HG03097 (cell line): Measurements from ENCODE around the gene ARR3.
A peak's percentile ranks its signal among the peaks of the same experiment; 100 is the strongest.
"Not testable (repeated sequence)": the region's sequence is repeated elsewhere in the genome, so short reads cannot be mapped to it uniquely, and the experiment has no call there.

Experiments
- ATAC-seq: cut with Tn5 transposase; IDR thresholded peaks from one replicate; pipeline ENCODE4 v1.9.1; 2021; ENCODE audit not compliant: unreplicated experiment, low FRiP score

ARR3 gene

DNA sequence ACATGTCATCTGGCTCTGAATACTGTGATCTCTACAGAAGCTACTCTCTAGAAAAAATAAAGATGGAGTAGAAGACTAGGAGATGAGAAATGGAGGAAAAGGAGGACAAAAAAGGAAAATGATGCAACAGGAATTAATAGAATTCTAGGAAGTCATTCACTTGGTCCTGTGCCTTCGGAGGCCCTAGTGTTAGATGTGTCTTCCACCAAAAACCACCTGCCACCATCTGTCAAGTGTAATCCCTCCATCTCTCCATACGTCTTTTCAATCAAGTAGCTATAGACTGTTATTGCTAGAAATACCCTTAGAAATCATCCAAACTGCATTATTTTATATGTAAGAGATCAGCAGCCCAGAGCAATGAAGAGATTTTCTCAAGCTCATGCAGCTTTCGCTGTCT, 10.9 kb downstream of the ARR3 start:
- no peak for ATAC-seq

DNA sequence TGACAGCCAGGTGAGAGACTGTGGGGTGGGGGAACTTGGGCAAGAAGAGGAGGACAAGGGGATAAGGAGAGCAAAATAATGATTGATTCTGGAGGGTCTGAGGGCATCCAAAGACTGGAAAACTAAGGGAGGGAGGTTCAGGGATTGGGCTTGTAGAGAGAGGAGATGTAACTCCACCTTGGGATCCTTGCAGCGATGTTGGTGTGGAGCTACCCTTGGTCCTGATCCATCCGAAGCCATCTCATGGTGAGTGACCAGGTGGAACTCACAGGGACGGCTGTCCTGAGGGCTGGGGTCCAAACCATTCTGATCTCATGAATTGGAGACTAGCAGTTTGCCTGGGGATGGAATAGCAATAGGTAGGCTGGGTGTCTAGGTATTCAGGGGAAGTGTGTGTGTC, 12.4 kb downstream of the ARR3 start:
- no peak for ATAC-seq

DNA sequence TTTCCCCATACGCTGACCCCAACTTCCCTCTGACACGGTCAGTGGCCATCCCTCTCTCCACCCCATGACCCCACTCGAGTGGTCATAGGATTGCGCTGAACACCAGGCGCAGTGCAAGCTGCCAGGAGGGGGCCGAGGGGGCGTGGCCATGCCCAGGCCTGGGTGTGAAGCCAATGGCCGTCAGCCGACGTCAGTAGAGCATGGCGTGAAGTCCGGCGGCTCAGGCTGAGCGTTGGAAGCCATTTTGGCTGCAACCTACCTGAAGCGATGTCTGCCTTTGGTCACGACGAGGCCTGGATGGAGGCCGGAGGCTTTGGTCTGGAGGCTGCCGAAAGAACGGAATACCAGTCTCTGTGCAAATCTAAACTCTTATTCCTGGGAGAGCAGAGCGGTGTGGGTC, 13.8 kb downstream of the ARR3 start, which contains the start of gene RAB41:
TSS of gene RAB41 (plus strand) at position 222 of the 400 bp plus-strand sequence. CDS start at position 268, 46 bp downstream.
- ATAC-seq: no peak

DNA sequence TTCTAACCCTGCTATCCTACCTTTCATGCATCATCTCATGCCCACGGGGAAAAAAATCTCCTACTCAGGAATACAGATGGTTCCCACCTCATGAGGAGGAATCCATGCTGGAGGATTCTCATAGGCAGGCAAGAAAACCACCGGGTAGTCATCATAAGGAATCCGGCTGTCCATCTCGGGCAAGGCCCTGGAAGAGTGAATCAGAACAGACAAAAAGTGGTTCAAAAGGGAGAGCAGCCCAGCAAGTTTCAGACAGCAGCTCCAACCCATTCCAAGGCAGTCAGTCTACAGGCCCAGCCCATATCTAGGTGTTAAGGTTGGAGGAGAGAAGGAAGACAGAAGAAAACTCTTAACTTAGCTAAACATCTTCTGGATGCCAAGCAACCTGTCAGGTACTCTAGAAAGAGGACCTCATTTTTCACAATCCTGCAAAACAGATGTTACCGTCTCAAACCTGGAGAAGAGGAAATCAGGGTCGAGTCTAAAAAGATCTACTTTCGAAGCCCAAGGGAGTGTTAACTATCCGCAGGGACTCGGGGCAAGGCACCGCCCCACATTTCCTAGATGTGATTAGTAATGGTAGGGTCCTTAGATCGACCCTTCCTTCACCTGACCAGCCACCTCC, 21.1 kb downstream of the ARR3 start:
- ATAC-seq: no peak

DNA sequence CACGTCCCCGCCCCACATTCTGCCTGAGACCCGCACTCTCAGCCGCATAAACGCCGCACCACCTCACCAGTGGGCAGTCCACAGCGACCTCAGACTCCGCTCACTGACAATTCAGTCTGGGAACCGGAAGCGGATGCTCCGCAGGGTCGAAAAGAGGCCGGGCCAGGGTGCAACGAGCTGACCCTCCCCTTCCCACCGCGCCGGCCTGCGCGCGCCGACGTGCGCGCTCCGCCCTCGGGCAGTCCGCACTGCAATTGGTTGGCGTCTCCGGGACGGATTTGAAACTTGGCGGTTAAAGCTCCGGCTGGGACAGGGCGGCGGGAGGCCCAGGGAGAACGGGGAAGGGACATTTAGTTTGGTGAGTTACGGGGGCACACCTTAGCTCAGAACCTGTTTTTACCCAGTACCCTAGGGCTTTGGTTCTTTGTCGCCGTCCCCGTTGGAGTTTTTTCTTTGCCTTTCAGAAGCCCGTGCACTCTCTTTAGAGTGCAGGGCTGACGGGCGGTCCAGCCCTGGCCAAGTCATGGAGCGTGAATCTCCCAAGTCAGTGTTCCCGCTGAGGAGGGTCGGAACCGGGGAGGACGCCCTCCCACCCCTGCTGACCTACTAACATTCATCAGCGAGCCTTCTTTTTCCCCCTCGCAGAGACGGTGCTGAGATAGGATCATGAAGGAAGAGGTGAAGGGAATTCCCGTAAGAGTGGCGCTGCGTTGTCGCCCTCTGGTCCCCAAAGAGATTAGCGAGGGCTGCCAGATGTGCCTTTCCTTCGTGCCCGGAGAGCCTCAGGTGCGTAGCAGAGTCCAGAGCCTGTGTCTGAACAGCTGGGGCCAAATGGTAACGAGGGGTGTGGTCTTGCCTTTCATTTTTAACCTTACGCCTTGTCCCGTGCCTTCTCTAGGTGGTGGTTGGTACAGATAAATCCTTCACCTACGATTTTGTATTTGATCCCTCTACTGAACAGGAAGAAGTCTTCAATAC, 21.9 kb downstream of the ARR3 start, which contains the start of the genes KIF4A and PDZD11:
TSS of gene KIF4A (plus strand) at position 312 of the 978 bp plus-strand sequence. CDS start at position 667, 355 bp downstream.
TSS of gene PDZD11 (minus strand) at position 135 of the 978 bp plus-strand sequence. CDS start 586 bp downstream, outside the sequence.
- peak; percentile 92 for ATAC-seq

DNA sequence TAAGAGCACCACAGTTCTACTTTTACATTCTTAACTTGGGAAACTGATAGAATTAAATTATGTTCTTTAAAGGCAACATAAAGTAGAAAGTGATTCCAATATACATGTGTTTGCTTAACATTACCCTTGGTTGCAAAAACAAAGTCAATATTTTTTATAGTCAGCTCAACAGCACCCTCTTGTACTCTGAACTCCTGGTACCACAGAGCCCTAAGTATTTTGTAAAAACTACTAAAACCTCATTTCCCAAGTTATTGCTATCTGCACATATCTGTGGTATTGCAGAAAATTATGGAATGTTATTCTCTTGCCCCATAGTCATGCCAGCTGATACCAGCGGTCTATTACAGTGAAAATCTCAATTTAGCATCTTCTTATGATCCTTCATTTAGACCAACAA, 24.7 kb downstream of the ARR3 start:
- no peak for ATAC-seq

DNA sequence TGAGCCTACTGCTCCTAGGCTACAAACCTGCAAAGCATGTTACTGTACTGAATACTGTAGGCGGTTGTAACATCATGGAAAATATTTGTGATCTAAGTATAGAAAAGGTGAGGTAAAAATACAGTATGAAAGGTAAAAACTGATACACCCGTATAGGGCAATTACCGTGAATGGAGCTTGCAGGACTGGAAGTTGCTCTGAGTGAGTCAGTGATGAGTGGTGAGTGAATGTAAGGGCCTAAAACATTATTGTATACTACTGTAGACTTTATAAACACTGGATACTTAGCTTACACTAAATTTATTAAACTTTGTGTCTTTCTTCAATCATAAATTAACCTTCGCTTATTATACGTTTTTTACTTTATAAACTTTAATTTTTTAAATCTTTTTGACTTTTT, 25.5 kb downstream of the ARR3 start:
- ATAC-seq: no peak

DNA sequence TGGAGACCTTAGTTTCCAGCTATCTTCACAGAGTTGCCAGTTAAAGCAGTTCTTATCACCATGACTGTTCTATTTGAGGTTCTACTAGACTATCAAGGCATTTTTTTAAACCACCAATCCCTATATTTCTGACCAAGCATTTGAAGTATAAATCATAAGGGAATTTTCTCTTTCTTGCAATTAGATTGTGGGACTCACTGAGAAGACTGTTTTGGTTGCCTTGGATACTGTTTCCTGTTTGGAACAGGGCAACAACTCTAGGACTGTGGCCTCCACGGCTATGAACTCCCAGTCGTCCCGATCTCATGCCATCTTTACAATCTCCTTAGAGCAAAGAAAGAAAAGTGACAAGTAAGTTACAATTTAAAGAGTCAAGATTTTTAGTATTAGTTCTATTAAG, 33.6 kb downstream of the ARR3 start:
- no peak for ATAC-seq

DNA sequence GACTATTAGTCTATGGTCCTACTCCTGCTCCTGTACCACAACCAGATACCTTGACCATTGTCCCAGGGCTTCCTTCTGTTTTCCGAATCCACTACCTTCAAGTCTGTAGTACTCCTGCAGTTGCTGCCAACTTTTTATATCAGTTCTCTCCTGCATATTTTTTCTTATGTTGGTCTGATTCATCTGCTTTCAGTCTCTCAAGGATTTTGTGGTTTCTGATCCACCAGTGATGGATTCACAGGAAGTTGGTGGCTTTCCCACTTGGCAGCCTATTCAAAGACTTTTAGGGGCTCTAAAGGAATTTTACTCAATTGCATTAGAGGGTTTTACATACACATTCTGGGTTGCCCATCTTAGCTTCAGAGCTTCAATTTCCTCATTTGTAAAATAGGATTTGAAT, 45.4 kb downstream of the ARR3 start:
- ATAC-seq: no peak

DNA sequence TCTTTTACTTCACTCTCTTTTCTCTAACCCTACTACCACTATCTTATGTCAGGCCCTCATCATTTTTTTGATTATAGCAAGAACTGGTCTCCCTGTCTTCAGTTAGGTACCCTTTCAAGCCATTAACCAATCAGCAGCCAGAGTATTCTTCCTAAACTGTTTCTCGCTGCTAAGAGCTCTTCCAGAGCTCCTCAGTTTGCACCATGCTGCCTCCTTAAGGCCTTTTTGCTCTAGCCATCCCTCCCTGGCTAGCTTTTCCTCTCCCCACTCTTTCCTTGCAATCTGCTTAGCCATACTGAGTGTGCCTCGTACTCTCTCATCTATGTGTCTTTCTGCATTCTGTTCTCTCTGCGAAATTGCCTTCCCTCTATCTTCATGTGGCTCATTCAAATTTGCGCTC, 54.6 kb downstream of the ARR3 start:
- no peak for ATAC-seq

DNA sequence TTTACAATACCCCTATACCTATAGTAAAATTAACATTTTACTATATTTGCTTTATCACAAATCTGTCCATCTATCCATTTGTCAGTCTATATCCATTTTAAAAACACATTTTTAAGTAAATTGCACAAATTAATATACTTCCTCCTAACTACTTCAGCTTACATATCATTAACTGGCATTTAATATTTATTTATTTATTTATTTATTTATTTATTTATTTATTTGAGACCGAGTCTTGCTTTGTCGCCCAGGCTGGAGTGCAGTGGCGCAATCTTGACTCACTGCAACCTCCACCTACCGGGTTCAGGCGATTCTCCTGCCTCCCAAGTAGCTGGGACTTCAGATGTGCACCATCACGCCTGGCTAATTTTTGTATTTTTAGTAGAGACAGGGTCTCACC, 55.5 kb downstream of the ARR3 start:
- not testable (repeated sequence) for ATAC-seq

DNA sequence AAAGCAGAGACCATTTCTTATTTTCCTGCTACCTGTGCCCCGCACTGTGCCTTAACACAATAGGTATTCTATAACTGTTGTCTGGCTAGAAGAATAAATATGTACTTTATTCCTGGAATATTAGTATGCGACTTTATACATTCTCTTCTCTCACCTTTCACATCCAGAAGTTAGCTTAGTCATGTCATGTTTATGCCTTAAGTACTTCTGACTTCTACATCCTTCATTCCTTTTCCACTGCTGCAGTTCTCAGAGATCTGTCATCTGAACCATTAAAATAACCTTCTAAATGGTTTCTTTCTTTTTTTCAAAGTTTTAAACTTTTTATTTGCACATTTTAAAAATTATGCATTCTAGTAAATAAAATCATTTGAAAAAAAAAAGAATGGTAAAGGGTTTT, 56.2 kb downstream of the ARR3 start:
- no peak for ATAC-seq

DNA sequence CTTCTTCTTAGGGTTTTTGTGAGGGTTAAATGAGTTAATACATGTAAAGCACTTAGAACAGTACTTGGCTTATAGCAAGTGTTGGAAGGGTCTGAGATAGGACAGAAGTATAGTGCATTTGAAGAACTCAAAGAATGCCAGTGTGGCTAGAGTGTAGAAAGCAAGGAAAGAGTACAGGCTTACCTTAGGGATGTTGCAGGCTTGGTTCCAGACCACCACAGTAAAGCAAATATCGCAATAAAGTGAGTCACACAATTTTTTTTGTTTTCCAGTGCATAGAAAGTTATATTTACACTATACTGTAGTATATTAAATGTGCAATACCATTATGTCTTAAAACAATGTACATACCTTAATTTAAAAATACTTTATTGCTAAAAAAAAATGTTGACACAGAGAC, 63.0 kb downstream of the ARR3 start:
- ATAC-seq: no peak
